ENCODE measurements around the gene TEKT2. TPM values are rescaled to one million over a fixed set of nuclear protein-coding genes. Genes with fewer than 3 reads are reported as not detected.
A peak's percentile ranks its signal among the peaks of the same experiment; 100 is the strongest.

TEKT2 gene
- total and polyA plus RNA-seq, 2 of the 4 experiments (the other 2 are of a cell fraction): 0.18 TPM; not detected in 1

DNA sequence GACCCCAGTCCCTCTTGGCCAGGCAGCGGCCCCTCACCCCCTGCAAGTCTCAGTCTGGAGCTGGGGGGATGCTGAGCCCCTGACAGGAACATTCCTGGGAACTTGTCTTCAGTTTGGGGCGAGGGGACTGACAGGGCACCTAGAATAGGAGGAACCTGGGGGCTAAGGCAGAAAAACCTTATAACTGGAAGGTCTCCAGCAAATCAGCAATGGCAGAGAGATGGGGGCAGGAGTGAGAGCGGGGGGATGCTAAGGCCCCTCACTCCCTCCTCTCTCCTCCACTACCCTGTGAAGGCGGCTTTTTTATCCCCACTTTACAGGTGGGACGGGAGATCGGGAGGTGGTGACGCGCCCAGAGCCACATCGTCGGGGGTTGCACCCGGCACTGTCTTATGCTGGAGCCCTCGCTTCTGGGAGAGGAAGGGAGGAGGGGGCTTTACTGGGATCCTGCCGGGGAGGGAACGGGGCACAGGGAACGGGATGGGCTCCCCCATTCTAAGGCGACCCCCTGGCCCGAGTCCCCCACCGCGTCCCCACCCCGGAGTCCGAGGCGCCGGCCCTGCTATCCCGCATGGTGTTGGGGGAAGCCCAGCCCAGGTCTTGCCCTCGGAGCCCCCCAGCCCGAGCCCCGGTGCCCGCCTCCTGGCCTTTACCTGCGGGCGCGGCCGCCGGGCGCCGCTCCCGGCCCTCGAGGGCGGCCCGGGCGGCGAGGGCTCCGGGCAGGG is 40.7 kb downstream of the TEKT2 start:
- POLR2A ChIA-PET (ENCODE audit: unreplicated experiment): no interaction called here
- DNase-seq: no peak
- intact Hi-C loops (cut with micrococcal nuclease): no loop called here
- Histone ChIP-seq H3K4me1 (ENCODE audit: control insufficient read depth, insufficient read depth, low read length) (peaks cover 5% of the 10 kb centered on the region), H3K9me1 (ENCODE audit: insufficient read depth, low read length) (no peaks in the 10 kb centered on the region), H2AK9ac (replicated peaks; ENCODE audit: low read depth, low read length, poor library complexity) (no peak overlapping the region), H3K9ac (ENCODE audit: low read depth, low read length) (no peak overlapping the region), H3K27me3 (ENCODE audit: control insufficient read depth, insufficient read depth, low read length) (peaks cover 34% of the 10 kb centered on the region), H3K4ac (ENCODE audit: low read depth, low read length) (no peak overlapping the region), H3K23ac (ENCODE audit: low read depth, low read length) (no peak overlapping the region; the same call in 1 of the 2 replicates), H2BK120ac (ENCODE audit: low read depth, low read length) (no peak overlapping the region), H3K9me3 (ENCODE audit: control insufficient read depth, insufficient read depth, low read length) (no peaks in the 10 kb centered on the region), H4K5ac (ENCODE audit: low read depth, low read length) (no peak overlapping the region), H3K14ac (replicated peaks; ENCODE audit: low read depth, low read length) (no peak overlapping the region), H3K56ac (ENCODE audit: extremely low read depth, insufficient read depth, low read length) (no peak overlapping the region), H2BK5ac (ENCODE audit: low read depth, low read length, poor library complexity, severe bottlenecking) (no peak overlapping the region), H2AFZ (replicated peaks; ENCODE audit: low read length, poor library complexity) (peak overlapping the region; percentile 43), H3K36me3 (ENCODE audit: control insufficient read depth, insufficient read depth, low read length) (no peaks in the 10 kb centered on the region), H3K27ac (ENCODE audit: insufficient read depth, low read length) (no peak overlapping the region), H2BK20ac (ENCODE audit: low read depth, low read length) (no peak overlapping the region), H3K4me2 (ENCODE audit: low read depth, low read length) (no peak overlapping the region), H3K18ac (ENCODE audit: low read depth, low read length) (no peak overlapping the region), H4K91ac (ENCODE audit: insufficient read depth, low read depth, low read length) (no peak overlapping the region), H4K20me1 (ENCODE audit: insufficient read depth, low read length) (no peaks in the 10 kb centered on the region), H2AK5ac (ENCODE audit: low read depth, low read length) (no peak overlapping the region), H3K4me3 (ENCODE audit: insufficient read depth, low read depth, low read length) (no peak overlapping the region), H4K8ac (ENCODE audit: low read depth in 2 of 2, low read length in 2 of 2) (no peak overlapping the region), H3K79me1 (ENCODE audit: low read depth in 1 of 2, low read length in 2 of 2) (no peaks in the 10 kb centered on the region), H2BK15ac (ENCODE audit: low read depth, low read length) (no peak overlapping the region)
- 10% methylated on average over 2 of the region's 42 CpGs; no CpG with 5 or more reads in 1 of the 2 experiments for WGBS, 2 experiments (ENCODE audit: extremely low coverage in 2 of 2, insufficient read length in 1 of 2)
- TF ChIP-seq BHLHE40 (IDR thresholded peaks at IDR 0.05; ENCODE audit: low read depth, low read length): no peak
- TF ChIP-seq, protein P1, sequence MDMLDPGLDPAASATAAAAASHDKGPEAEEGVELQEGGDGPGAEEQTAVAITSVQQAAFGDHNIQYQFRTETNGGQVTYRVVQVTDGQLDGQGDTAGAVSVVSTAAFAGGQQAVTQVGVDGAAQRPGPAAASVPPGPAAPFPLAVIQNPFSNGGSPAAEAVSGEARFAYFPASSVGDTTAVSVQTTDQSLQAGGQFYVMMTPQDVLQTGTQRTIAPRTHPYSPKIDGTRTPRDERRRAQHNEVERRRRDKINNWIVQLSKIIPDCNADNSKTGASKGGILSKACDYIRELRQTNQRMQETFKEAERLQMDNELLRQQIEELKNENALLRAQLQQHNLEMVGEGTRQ (IDR thresholded peaks at IDR 0.05; ENCODE audit: low read depth, low read length): no peak
- no peak for TF ChIP-seq NFE2L2 (IDR thresholded peaks at IDR 0.05; ENCODE audit: low read depth, low read length)
- TF ChIP-seq FOS (IDR thresholded peaks at IDR 0.05; ENCODE audit: low read depth, low read length): no peak
- TF ChIP-seq CHD1 (IDR thresholded peaks at IDR 0.05; ENCODE audit: low read depth, low read length): no peak
- no peak for TF ChIP-seq CEBPB (IDR thresholded peaks at IDR 0.05; ENCODE audit: low read depth, low read length)
- no peak for TF ChIP-seq ELK1 (IDR thresholded peaks at IDR 0.05; ENCODE audit: borderline replicate concordance, low read depth, low read length)
- TF ChIP-seq MXI1 (IDR thresholded peaks at IDR 0.05; ENCODE audit: borderline replicate concordance, low read depth, low read length): no peak
- in situ Hi-C loops (cut with MboI; ENCODE audit: low sequenced_read_pairs): loop anchor here (25.0 kb wide), 1 partner anchor 288 kb away; no protein-coding TSS in a partner anchor
- BruUV-seq (replicated peaks): no TSS peak
- ATAC-seq (ENCODE audit: low read depth): no peak; the same call in 1 of the 2 replicates
- dilution Hi-C loops (cut with HindIII; ENCODE audit: low sequenced_read_pairs, unreplicated experiment): no loop called here
- CTCF ChIA-PET: no interaction called here

Measured in IMR-90 (cell line).